ENCODE data around the gene ASXL2.

GRCh38 chr2:25832897-25833296 lies 45.4 kb downstream of the ASXL2 start:
- TF ChIP-seq POLR2A (IDR thresholded peaks at IDR 0.05) (no peak), CTCF (IDR thresholded peaks at IDR 0.05) (no peak)
